SK-N-SH (cell line): Measurements from ENCODE around the gene FBXO44. TPM values are rescaled to one million over a fixed set of nuclear protein-coding genes. Genes with fewer than 3 reads are reported as not detected.

ENCODE experiments used
- CTCF ChIA-PET: fragments of 300-600, 350-600 bp; formaldehyde crosslinking; extraction: SDS; loops from one replicate; lab custom pipeline; 2021; lab: Yijun Ruan, JAX
- POLR2A ChIA-PET: fragments of 350-600 bp; sonication (Branson Sonifier 250); formaldehyde crosslinking; extraction: SDS; loops from one replicate; lab custom pipeline; 2020; ENCODE audit warnings: antibody characterized with exemption, inconsistent platforms; lab: Yijun Ruan, JAX
- DNase-seq: peaks from one replicate; pipeline ENCODE4 v3.0.0; 2012
- H2AFZ ChIP-seq: fragments of 200-600 bp; sonication (generic); 2 replicates; pipeline ENCODE4 v1.8.1; 2016; ENCODE audit warnings: antibody characterized with exemption, mild to moderate bottlenecking, low read depth
- H3F3A ChIP-seq: fragments of 200-600 bp; sonication (generic); replicated peaks from 2 replicates; pipeline ENCODE3; 2016; ENCODE audit warnings: antibody characterized with exemption, mild to moderate bottlenecking; ENCODE audit not compliant: insufficient read depth
- H3K27ac ChIP-seq, 2 experiments: fragments of 200-500 bp in 1 of 2; fragments of 200-600 bp in 1 of 2; sonication (Bioruptor generic) in 1 of 2; sonication (generic), shearing (Covaris generic) in 1 of 2; 2 replicates each; pipeline versions ENCODE4 v1.5.1 to v1.6.1; 2014 to 2016; ENCODE audit warnings: low read depth in 2 of 2, inconsistent platforms in 1 of 2, low read length in 1 of 2, mild to moderate bottlenecking in 1 of 2, mixed read lengths in 1 of 2
- H3K27me3 ChIP-seq: fragments of 200-600 bp; sonication (generic), shearing (Covaris generic); 2 replicates; pipeline ENCODE4 v1.6.1; 2016; ENCODE audit warnings: mixed run types; ENCODE audit not compliant: insufficient read depth
- H3K36me3 ChIP-seq, 2 experiments: fragments of 200-500 bp in 1 of 2; fragments of 200-600 bp in 1 of 2; sonication (Bioruptor generic) in 1 of 2; sonication (generic) in 1 of 2; replicated peaks in 1 of 2; 2 replicates each; pipeline versions ENCODE3 to v1.5.1; 2014 to 2016; ENCODE audit warnings: low read length in 1 of 2, mild to moderate bottlenecking in 1 of 2; ENCODE audit not compliant: insufficient read depth in 2 of 2, control insufficient read depth in 1 of 2
- H3K4me1 ChIP-seq, 2 experiments: fragments of 200-500 bp in 1 of 2; fragments of 200-600 bp in 1 of 2; sonication (Bioruptor generic) in 1 of 2; sonication (generic), shearing (Covaris generic) in 1 of 2; 2 replicates each; pipeline versions ENCODE4 v1.5.1 to v1.6.1; 2014 to 2016; ENCODE audit warnings: low read depth in 1 of 2, low read length in 1 of 2, mixed run types in 1 of 2; ENCODE audit not compliant: insufficient read depth in 2 of 2, control insufficient read depth in 1 of 2
- H3K4me2 ChIP-seq: fragments of 200-600 bp; sonication (generic), shearing (Covaris generic); 2 replicates; pipeline ENCODE4 v1.6.1; 2017; ENCODE audit warnings: mixed run types
- H3K4me3 ChIP-seq, 2 experiments: fragments of 200-500 bp in 1 of 2; fragments of 200-600 bp in 1 of 2; sonication (Bioruptor generic) in 1 of 2; sonication (generic), shearing (Covaris generic) in 1 of 2; 2 replicates each; pipeline versions ENCODE4 v1.5.1 to v1.8.1; 2014 to 2016; ENCODE audit warnings: low read depth in 2 of 2, inconsistent platforms in 1 of 2, low read length in 1 of 2, mild to moderate bottlenecking in 1 of 2, mixed read lengths in 1 of 2, moderate library complexity in 1 of 2
- H3K79me2 ChIP-seq: fragments of 200-600 bp; sonication (generic); 2 replicates; pipeline ENCODE4 v1.8.1; 2017; ENCODE audit warnings: mild to moderate bottlenecking; ENCODE audit not compliant: insufficient read depth
- H3K9ac ChIP-seq: fragments of 200-600 bp; sonication (generic); 2 replicates; pipeline ENCODE4 v1.6.1; 2017; ENCODE audit warnings: mixed run types
- H3K9me2 ChIP-seq: fragments of 200-600 bp; sonication (generic); 2 replicates; pipeline ENCODE4 v1.6.1; 2017; ENCODE audit warnings: mixed run types
- H3K9me3 ChIP-seq: fragments of 200-600 bp; sonication (generic); 2 replicates; pipeline ENCODE4 v1.6.1; 2017; ENCODE audit warnings: mixed run types, mild to moderate bottlenecking, moderate library complexity
- H4K20me1 ChIP-seq: fragments of 200-600 bp; sonication (generic); 2 replicates; pipeline ENCODE4 v1.6.1; 2017; ENCODE audit warnings: mild to moderate bottlenecking, mixed run types; ENCODE audit not compliant: insufficient read depth
- CHD2 ChIP-seq: fragments of 150-350 bp; IDR thresholded peaks from 2 replicates; pipeline ENCODE4 v1.6.1; 2018; ENCODE audit warnings: low read length; ENCODE audit not compliant: partially characterized antibody
- ELF1 ChIP-seq: IDR thresholded peaks from 2 replicates; pipeline ENCODE4 v1.4.0; 2012
- FOXJ3 ChIP-seq: sonication (generic); formaldehyde crosslinking; IDR thresholded peaks from 2 replicates; pipeline ENCODE4 v1.5.1; 2020; ENCODE audit warnings: mild to moderate bottlenecking, missing genetic modification reagents
- FOXM1 ChIP-seq: IDR thresholded peaks from 2 replicates; pipeline ENCODE4 v1.4.0; 2012; ENCODE audit warnings: low read depth, mild to moderate bottlenecking
- IRF3 ChIP-seq: fragments of 150-350 bp; IDR thresholded peaks from 2 replicates; pipeline ENCODE4 v1.6.1; 2016; ENCODE audit warnings: mild to moderate bottlenecking, low read depth, low read length
- NRF1 ChIP-seq: IDR thresholded peaks from 2 replicates; pipeline ENCODE4 v1.6.1; 2012; ENCODE audit warnings: low read depth, mild to moderate bottlenecking, low read length
- RCOR1 ChIP-seq: fragments of 150-350 bp; IDR thresholded peaks from 2 replicates; pipeline ENCODE4 v1.6.1; 2017; ENCODE audit warnings: antibody characterized with exemption, low read length
- REST ChIP-seq: IDR thresholded peaks from 2 replicates; pipeline ENCODE4 v1.6.1; 2012; ENCODE audit warnings: mild to moderate bottlenecking, low read depth, low read length, moderate library complexity
- SMC3 ChIP-seq: IDR thresholded peaks from 2 replicates; pipeline ENCODE4 v1.6.1; 2012; ENCODE audit warnings: low read depth, low read length, improper control_type of control experiment
- TAF1 ChIP-seq: IDR thresholded peaks from 2 replicates; pipeline ENCODE4 v1.6.1; 2012; ENCODE audit warnings: low read depth, mild to moderate bottlenecking, low read length, moderate library complexity, borderline replicate concordance
- USF2 ChIP-seq: fragments of 150-350 bp; IDR thresholded peaks from 2 replicates; pipeline ENCODE4 v1.6.1; 2017; ENCODE audit warnings: antibody characterized with exemption, low read length, low read depth, borderline replicate concordance
- YY1 ChIP-seq: IDR thresholded peaks from 2 replicates; pipeline ENCODE4 v1.4.0; 2012; ENCODE audit warnings: low read depth, mild to moderate bottlenecking
- ZBTB33 ChIP-seq: IDR thresholded peaks from 2 replicates; pipeline ENCODE4 v1.4.0; 2012; ENCODE audit warnings: low read depth, borderline replicate concordance
- WGBS: methylation state at CpG from one replicate; pipeline ENCODE4 v1.1.6; 2017; ENCODE audit warnings: low lambda C conversion rate; 5-methylcytosine and 5-hydroxymethylcytosine counted together
- polyA plus RNA-seq, 3 experiments: library from polyadenylated mRNA; depleted of rRNA; stranded (reverse); fragments of >200 nt; gene quantifications; 2 replicates each; pipeline ENCODE4 v1.2.3, GENCODE V29; 2012

The FBXO44 gene
- polyA plus RNA-seq, 1 of the 3 experiments (the other 2 are of a cell fraction): 42.8 TPM

GRCh38 chr1:11701551-11701961 is 46.9 kb downstream of the FBXO44 start:
- CTCF ChIA-PET: interaction anchor here (1.5 to 3.9 kb wide), 6 partner anchors 8 to 56 kb away, joined by 6 to 16 read pairs (median 11); partner anchors contain the start of genes DRAXIN and FBXO6

More at GRCh38 chr1:11701551-11701961, 46.9 kb downstream of the FBXO44 start:
- Histone ChIP-seq H3K4me1 (peaks cover 0 to 9% of the 10 kb centered on the region in 2 experiments; a peak in 1 of 4 replicates), H3F3A (no peaks in the 10 kb centered on the region), H3K79me2 (no peaks in the 10 kb centered on the region), H3K27ac (no peak overlapping the region), H3K27me3 (no peaks in the 10 kb centered on the region; the same call in 1 of the 2 replicates), H2AFZ (peak overlapping the region; percentile 62; the same call in 1 of the 2 replicates), H3K9me3 (no peaks in the 10 kb centered on the region), H3K4me2 (peak overlapping the region; percentile 56), H3K36me3 (no peaks in the 10 kb centered on the region), H3K9me2 (no peaks in the 10 kb centered on the region), H4K20me1 (no peaks in the 10 kb centered on the region), H3K9ac (no peak overlapping the region), H3K4me3 (no peak overlapping the region)
- POLR2A ChIA-PET: interaction anchor here (1.0 kb wide), 1 partner anchor 38 kb away, joined by 3 read pairs; the partner anchor contains the start of gene FBXO6
- TF ChIP-seq TAF1 (no peak), RCOR1 (no peak), ELF1 (no peak), FOXM1 (no peak), CHD2 (no peak), ZBTB33 (no peak), IRF3 (no peak), USF2 (no peak), SMC3 (no peak), YY1 (no peak), REST (no peak), NRF1 (no peak), FOXJ3 (CRISPR knock-in tag) (no peak)
- 8% methylated on average over 8 of the region's 15 CpGs for WGBS
- peak; percentile 75 for DNase-seq
